ENCODE data around the gene IL18R1. TPM values are rescaled to one million over a fixed set of nuclear protein-coding genes. Genes with fewer than 3 reads are reported as not detected.

Gene IL18R1
- total RNA-seq, 6 experiments from 2014 or later, result 5.5 to 11.2 (median 8.1) TPM

DNA sequence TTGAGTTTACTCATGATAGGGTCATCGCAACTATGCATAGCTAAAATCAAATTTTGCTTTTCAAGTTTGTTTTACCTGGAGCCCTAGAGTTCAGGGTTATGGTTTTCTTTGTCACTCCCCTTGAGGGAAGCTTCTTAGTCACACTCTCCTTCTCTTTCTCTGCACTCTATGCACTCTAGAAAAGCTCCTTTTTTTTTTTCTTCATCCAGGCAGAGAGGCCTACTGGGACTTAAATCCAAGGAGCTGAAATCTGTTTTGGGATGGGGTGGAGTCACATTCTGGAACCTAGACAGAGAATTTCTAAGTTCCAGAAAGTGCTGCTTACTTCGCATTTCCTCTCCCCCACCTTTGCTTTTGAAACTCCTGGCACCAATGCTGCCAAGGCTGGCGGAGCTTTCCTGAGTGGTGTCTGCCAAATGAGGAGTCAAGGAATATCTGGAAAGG is 19.1 kb upstream of the IL18R1 start:
- Histone ChIP-seq H3K27me3 (no peaks in the 10 kb centered on the region), H3K4me3 (no peak overlapping the region), H3K4me1 (no peaks in the 10 kb centered on the region), H3K36me3 (no peaks in the 10 kb centered on the region), H3K27ac (peak overlapping the region in 1 of 3 donors; percentile 3), H3K9me3 (no peaks in the 10 kb centered on the region)
- WGBS (ENCODE audit: insufficient coverage, low coverage, low lambda C conversion rate, missing lambda C conversion rate), result 54% methylated on average over 2 of the region's 3 CpGs
- TF ChIP-seq, protein P1, sequence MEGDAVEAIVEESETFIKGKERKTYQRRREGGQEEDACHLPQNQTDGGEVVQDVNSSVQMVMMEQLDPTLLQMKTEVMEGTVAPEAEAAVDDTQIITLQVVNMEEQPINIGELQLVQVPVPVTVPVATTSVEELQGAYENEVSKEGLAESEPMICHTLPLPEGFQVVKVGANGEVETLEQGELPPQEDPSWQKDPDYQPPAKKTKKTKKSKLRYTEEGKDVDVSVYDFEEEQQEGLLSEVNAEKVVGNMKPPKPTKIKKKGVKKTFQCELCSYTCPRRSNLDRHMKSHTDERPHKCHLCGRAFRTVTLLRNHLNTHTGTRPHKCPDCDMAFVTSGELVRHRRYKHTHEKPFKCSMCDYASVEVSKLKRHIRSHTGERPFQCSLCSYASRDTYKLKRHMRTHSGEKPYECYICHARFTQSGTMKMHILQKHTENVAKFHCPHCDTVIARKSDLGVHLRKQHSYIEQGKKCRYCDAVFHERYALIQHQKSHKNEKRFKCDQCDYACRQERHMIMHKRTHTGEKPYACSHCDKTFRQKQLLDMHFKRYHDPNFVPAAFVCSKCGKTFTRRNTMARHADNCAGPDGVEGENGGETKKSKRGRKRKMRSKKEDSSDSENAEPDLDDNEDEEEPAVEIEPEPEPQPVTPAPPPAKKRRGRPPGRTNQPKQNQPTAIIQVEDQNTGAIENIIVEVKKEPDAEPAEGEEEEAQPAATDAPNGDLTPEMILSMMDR (IDR thresholded peaks at IDR 0.05), result no peak
- TF ChIP-seq POLR2A (IDR thresholded peaks at IDR 0.05), result no peak
- no peak for DNase-seq
- ATAC-seq, result peak in 2 of 4 donors; percentile 46 to 55
- intact Hi-C loops (cut with DNase I), result no loop called here

DNA sequence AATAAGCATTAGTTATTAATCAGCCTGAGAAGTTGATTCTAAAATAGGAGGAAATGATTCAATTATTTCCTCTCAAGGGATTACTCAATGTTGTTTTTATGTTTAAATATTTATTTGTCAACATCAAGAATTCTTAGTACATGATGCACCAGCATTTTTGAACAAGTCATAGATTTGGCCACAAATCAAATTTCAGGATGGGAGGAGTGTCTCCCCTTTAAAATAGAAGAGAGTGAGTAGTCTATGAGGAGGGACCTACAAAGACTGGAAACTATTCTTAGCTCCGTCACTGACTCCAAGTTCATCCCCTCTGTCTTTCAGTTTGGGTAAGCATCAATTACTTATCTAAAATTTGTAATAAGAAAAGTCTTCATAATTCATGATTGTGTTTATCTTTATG is 18.6 kb upstream of the IL18R1 start:
- ATAC-seq (peak in 2 of 4 donors; percentile 41 to 44), DNase-seq (no peak)
- H3K36me3 ChIP-seq, result no peaks in the 10 kb centered on the region
- no peaks in the 10 kb centered on the region for H3K4me1 ChIP-seq
- H3K27me3 ChIP-seq, result no peaks in the 10 kb centered on the region
- H3K27ac ChIP-seq, result peak overlapping the region in 1 of 3 donors; percentile 3
- H3K4me3 ChIP-seq, result no peak overlapping the region
- intact Hi-C loops (cut with DNase I), result no loop called here
- no peak for TF ChIP-seq POLR2A (IDR thresholded peaks at IDR 0.05)
- TF ChIP-seq, protein P1 (IDR thresholded peaks at IDR 0.05), result no peak
- H3K9me3 ChIP-seq, result no peaks in the 10 kb centered on the region
- WGBS (ENCODE audit: insufficient coverage, low coverage, low lambda C conversion rate, missing lambda C conversion rate), result 55% methylated on average over 1 of the region's 1 CpG

DNA sequence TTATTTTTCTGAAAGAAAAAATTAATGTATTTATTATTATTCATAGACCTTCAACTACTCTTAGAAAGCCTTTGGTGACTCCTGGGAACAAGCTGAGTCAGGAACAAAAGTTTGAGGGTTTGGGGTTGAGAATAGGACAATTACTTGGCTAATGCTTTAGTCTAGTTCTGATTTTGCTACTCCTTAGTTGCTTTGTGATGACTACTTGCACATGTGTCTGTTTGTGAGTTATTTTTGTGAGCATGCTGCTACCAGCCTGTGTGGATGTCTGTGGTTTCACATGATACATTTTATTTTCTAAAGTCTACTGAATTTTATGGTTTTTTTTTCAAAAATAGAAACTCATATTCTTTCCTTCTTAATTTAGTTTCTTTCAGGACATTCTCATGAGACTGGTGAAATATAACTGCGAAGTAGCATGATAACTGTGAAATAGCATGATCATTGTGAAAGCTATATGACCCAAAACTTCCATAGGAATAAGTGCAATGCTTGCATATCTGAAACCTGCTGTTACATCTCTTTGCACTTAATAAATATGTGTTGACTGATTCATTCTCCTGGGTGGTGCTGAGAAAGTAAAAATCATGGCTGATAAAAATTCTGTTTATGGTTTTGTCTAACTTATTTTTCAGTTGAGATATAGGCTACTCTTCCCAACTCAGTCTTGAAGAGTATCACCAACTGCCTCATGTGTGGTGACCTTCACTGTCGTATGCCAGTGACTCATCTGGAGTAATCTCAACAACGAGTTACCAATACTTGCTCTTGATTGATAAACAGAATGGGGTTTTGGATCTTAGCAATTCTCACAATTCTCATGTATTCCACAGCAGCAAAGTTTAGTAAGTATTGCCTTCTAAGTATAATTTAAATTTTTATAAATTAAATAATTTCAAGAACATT is 17.9 kb upstream of the IL18R1 start:
- no peak overlapping the region for H3K27ac ChIP-seq
- DNase-seq, result no peak
- no peak overlapping the region for H3K4me3 ChIP-seq
- intact Hi-C loops (cut with DNase I), result no loop called here
- ATAC-seq, result no peak
- H3K27me3 ChIP-seq, result no peaks in the 10 kb centered on the region
- H3K9me3 ChIP-seq, result no peaks in the 10 kb centered on the region
- H3K36me3 ChIP-seq, result no peaks in the 10 kb centered on the region
- TF ChIP-seq POLR2A (IDR thresholded peaks at IDR 0.05), result no peak
- TF ChIP-seq, protein P1 (IDR thresholded peaks at IDR 0.05), result no peak
- H3K4me1 ChIP-seq, result no peaks in the 10 kb centered on the region
- 58% methylated on average over 3 of the region's 3 CpGs for WGBS (ENCODE audit: insufficient coverage, low coverage, low lambda C conversion rate, missing lambda C conversion rate)

DNA sequence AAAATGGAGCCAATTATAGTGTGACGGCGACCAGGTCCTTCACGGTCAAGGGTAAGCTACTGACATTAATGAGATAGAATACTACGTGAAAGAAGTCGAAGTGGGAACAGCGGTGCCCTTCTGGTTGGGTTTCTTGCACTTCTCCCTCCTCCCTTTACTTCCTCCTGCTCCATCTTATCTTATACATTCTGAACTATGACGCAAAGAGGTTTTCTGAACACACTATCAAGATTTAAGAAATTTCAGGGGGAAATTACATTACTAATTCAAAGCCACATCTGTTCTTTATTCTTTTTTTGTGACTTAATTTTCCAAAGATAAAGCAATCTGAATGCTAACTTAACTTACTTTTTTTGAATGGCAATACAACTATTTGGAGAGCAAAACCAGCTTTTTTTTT is 14.8 kb upstream of the IL18R1 start:
- TF ChIP-seq, protein P1 (IDR thresholded peaks at IDR 0.05), result no peak
- no peak for TF ChIP-seq POLR2A (IDR thresholded peaks at IDR 0.05)
- no peak overlapping the region for H3K27ac ChIP-seq
- DNase-seq (no peak), ATAC-seq (no peak)
- H3K36me3 ChIP-seq, result no peaks in the 10 kb centered on the region
- 83% methylated on average over 7 of the region's 7 CpGs for WGBS (ENCODE audit: insufficient coverage, low coverage, low lambda C conversion rate, missing lambda C conversion rate)
- H3K27me3 ChIP-seq, result no peaks in the 10 kb centered on the region
- no peak overlapping the region for H3K4me3 ChIP-seq
- H3K4me1 ChIP-seq, result no peaks in the 10 kb centered on the region
- intact Hi-C loops (cut with DNase I), result no loop called here
- H3K9me3 ChIP-seq, result no peaks in the 10 kb centered on the region
